ENCODE results near the gene SMPD3. TPM values are rescaled to one million over a fixed set of nuclear protein-coding genes. Genes with fewer than 3 reads are reported as not detected.

The SMPD3 gene
- total RNA-seq, 1 experiment from 2014 or later, result 0.17 TPM

GRCh38 chr16:68384288-68385161, 63.8 kb downstream of the SMPD3 start:
- H3K36me3 ChIP-seq (ENCODE audit: insufficient read depth, low read length, poor library complexity, severe bottlenecking), result no peaks in the 10 kb centered on the region
- no peak overlapping the region for H3K27ac ChIP-seq (ENCODE audit: low read depth, low read length, poor library complexity, severe bottlenecking)
- no peak for DNase-seq (ENCODE audit: low spot score)
- no peak overlapping the region for H3K4me3 ChIP-seq (ENCODE audit: low read depth, low read length, poor library complexity, severe bottlenecking)
- TF ChIP-seq EZH2 (IDR thresholded peaks at IDR 0.05; ENCODE audit: borderline replicate concordance, low read depth, low read length, poor library complexity, severe bottlenecking), result no peak
- no peak for TF ChIP-seq CTCF (conservative IDR thresholded peaks at IDR 0.05; ENCODE audit: low read depth, low read length)
- no TSS peak for BruUV-seq (replicated peaks)
- ChIA-PET POLR2A (ENCODE audit: low non-redundant PET) (no interaction called here), CTCF (no interaction called here)
- no peaks in the 10 kb centered on the region for H3K27me3 ChIP-seq (replicated peaks; ENCODE audit: insufficient read depth, low read depth, low read length, poor library complexity)
- intact Hi-C loops (cut with micrococcal nuclease; ENCODE audit: unreplicated experiment), result no loop called here
- H3K9me3 ChIP-seq (ENCODE audit: low read depth, low read length, poor library complexity, severe bottlenecking), result no peaks in the 10 kb centered on the region
- no peaks in the 10 kb centered on the region for H3K4me1 ChIP-seq (ENCODE audit: insufficient read depth, low read length, poor library complexity, severe bottlenecking)

GRCh38 chr16:68383858-68384257, 64.5 kb downstream of the SMPD3 start:
- TF ChIP-seq EZH2 (IDR thresholded peaks at IDR 0.05; ENCODE audit: borderline replicate concordance, low read depth, low read length, poor library complexity, severe bottlenecking) (no peak), CTCF (conservative IDR thresholded peaks at IDR 0.05; ENCODE audit: low read depth, low read length) (no peak)
- H3K4me3 ChIP-seq (ENCODE audit: low read depth, low read length, poor library complexity, severe bottlenecking), result no peak overlapping the region
- no peaks in the 10 kb centered on the region for H3K4me1 ChIP-seq (ENCODE audit: insufficient read depth, low read length, poor library complexity, severe bottlenecking)
- H3K27me3 ChIP-seq (replicated peaks; ENCODE audit: insufficient read depth, low read depth, low read length, poor library complexity), result no peaks in the 10 kb centered on the region
- no peak overlapping the region for H3K27ac ChIP-seq (ENCODE audit: low read depth, low read length, poor library complexity, severe bottlenecking)
- CTCF ChIA-PET, result no interaction called here
- BruUV-seq (replicated peaks), result no TSS peak
- H3K36me3 ChIP-seq (ENCODE audit: insufficient read depth, low read length, poor library complexity, severe bottlenecking), result no peaks in the 10 kb centered on the region
- intact Hi-C loops (cut with micrococcal nuclease; ENCODE audit: unreplicated experiment), result no loop called here
- POLR2A ChIA-PET (ENCODE audit: low non-redundant PET), result no interaction called here
- no peak for DNase-seq (ENCODE audit: low spot score)
- H3K9me3 ChIP-seq (ENCODE audit: low read depth, low read length, poor library complexity, severe bottlenecking), result no peaks in the 10 kb centered on the region

GRCh38 chr16:68382296-68382718, 66.0 kb downstream of the SMPD3 start:
- peak; percentile 22 for DNase-seq (ENCODE audit: low spot score)
- Histone ChIP-seq H3K9me3 (ENCODE audit: low read depth, low read length, poor library complexity, severe bottlenecking) (no peaks in the 10 kb centered on the region), H3K4me3 (ENCODE audit: low read depth, low read length, poor library complexity, severe bottlenecking) (no peak overlapping the region), H3K36me3 (ENCODE audit: insufficient read depth, low read length, poor library complexity, severe bottlenecking) (no peaks in the 10 kb centered on the region), H3K27ac (ENCODE audit: low read depth, low read length, poor library complexity, severe bottlenecking) (no peak overlapping the region), H3K4me1 (ENCODE audit: insufficient read depth, low read length, poor library complexity, severe bottlenecking) (no peaks in the 10 kb centered on the region), H3K27me3 (replicated peaks; ENCODE audit: insufficient read depth, low read depth, low read length, poor library complexity) (no peaks in the 10 kb centered on the region)
- intact Hi-C loops (cut with micrococcal nuclease; ENCODE audit: unreplicated experiment), result no loop called here
- BruUV-seq (replicated peaks), result no TSS peak
- ChIA-PET POLR2A (ENCODE audit: low non-redundant PET) (no interaction called here), CTCF (no interaction called here)
- TF ChIP-seq EZH2 (IDR thresholded peaks at IDR 0.05; ENCODE audit: borderline replicate concordance, low read depth, low read length, poor library complexity, severe bottlenecking) (no peak), CTCF (conservative IDR thresholded peaks at IDR 0.05; ENCODE audit: low read depth, low read length) (peak; percentile 54)
